NCI-H2029 (cell line): ENCODE measurements around the gene NOTO.

ENCODE experiments used
- DNase-seq: peaks from one replicate; lab custom pipeline; 2025; lab: John Stamatoyannopoulos, UW

NOTO gene

GRCh38 chr2:73257425-73258125, 55.2 kb downstream of the NOTO start:
- DNase-seq = no peak

GRCh38 chr2:73258186-73258912, 56.0 kb downstream of the NOTO start:
- no peak for DNase-seq

- DNase-seq = no peak
Observed at GRCh38 chr2:73258913-73259215, 56.5 kb downstream of the NOTO start.

- no peak for DNase-seq
Observed at GRCh38 chr2:73259276-73259675, 56.9 kb downstream of the NOTO start.

- no peak for DNase-seq
Observed at GRCh38 chr2:73259704-73260337, 57.4 kb downstream of the NOTO start.

GRCh38 chr2:73260338-73260984, 58.1 kb downstream of the NOTO start:
- DNase-seq = no peak
